ENCODE measurements around the gene SETBP1.

DNA sequence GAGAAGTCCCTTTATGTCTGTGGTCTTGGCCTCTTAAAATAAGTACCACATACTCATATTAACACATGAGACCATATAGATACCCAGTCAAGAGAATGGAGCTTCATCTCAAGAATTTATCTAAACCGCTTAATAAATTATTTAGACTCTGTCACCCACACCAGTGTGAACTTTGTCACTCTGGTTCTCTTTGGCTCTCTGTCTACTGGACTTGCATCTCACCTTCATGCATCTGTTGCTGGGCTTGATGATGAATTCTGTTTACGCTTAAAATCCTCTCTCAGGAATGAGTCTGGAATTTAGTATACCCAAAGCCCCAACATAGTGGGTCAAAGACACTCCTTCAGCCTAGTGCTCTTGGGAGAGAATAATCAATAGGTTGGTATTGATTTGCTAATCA is 73.9 kb downstream of the SETBP1 start:
- TF ChIP-seq OSR1 (CRISPR knock-in tag; IDR thresholded peaks at IDR 0.05) (no peak), GLIS3 (CRISPR knock-in tag; IDR thresholded peaks at IDR 0.05) (no peak), ZFP30 (CRISPR knock-in tag; IDR thresholded peaks at IDR 0.05) (no peak), ZNF565 (CRISPR knock-in tag; conservative IDR thresholded peaks at IDR 0.05; ENCODE audit: low read depth) (no peak), RARB (CRISPR knock-in tag; IDR thresholded peaks at IDR 0.05) (no peak), ISL1 (CRISPR knock-in tag; IDR thresholded peaks at IDR 0.05) (no peak), ZNF70 (CRISPR knock-in tag; IDR thresholded peaks at IDR 0.05) (no peak), BACH2 (CRISPR knock-in tag; IDR thresholded peaks at IDR 0.05; ENCODE audit: borderline replicate concordance) (no peak)
- TF ChIP-seq, protein P1, sequence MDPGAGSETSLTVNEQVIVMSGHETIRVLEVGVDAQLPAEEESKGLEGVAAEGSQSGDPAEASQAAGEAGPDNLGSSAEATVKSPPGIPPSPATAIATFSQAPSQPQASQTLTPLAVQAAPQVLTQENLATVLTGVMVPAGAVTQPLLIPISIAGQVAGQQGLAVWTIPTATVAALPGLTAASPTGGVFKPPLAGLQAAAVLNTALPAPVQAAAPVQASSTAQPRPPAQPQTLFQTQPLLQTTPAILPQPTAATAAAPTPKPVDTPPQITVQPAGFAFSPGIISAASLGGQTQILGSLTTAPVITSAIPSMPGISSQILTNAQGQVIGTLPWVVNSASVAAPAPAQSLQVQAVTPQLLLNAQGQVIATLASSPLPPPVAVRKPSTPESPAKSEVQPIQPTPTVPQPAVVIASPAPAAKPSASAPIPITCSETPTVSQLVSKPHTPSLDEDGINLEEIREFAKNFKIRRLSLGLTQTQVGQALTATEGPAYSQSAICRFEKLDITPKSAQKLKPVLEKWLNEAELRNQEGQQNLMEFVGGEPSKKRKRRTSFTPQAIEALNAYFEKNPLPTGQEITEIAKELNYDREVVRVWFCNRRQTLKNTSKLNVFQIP (CRISPR knock-in tag; IDR thresholded peaks at IDR 0.05; ENCODE audit: borderline replicate concordance, low read depth), result no peak
- TF ChIP-seq, protein P2, sequence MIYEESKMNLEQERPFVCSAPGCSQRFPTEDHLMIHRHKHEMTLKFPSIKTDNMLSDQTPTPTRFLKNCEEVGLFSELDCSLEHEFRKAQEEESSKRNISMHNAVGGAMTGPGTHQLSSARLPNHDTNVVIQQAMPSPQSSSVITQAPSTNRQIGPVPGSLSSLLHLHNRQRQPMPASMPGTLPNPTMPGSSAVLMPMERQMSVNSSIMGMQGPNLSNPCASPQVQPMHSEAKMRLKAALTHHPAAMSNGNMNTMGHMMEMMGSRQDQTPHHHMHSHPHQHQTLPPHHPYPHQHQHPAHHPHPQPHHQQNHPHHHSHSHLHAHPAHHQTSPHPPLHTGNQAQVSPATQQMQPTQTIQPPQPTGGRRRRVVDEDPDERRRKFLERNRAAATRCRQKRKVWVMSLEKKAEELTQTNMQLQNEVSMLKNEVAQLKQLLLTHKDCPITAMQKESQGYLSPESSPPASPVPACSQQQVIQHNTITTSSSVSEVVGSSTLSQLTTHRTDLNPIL (CRISPR knock-in tag; IDR thresholded peaks at IDR 0.05; ENCODE audit: low read depth), result no peak

Data from SK-N-SH treated with all-trans-retinoic acid at 6 μM for 48 hours (cell line).